Stimulated activated naive CD8-positive, alpha-beta T cell treated with anti-CD3 and anti-CD28 coated beads, Interleukin-15, amount 100 ng/mL, for 72 hours (primary cell): ENCODE results near the gene SECISBP2L.

Source experiments
- ATAC-seq: fragments of 150-1000 bp; cut with Tn5 transposase; 2 replicates; pipeline ENCODE4 v1.10.0; 2021; ENCODE audit warnings: mild to moderate bottlenecking, moderate library complexity
- DNase-seq, 2 donors: peaks; one replicate each; pipeline ENCODE4 v3.0.0; 2021 to 2022
- H3K27ac Mint-ChIP-seq, 2 donors: one replicate each; pipeline ENCODE4 v1.8.0; 2022; ENCODE audit warnings: mild to moderate bottlenecking in 2 of 2, mixed read lengths in 2 of 2, moderate library complexity in 2 of 2
- H3K27me3 Mint-ChIP-seq: one replicate; pipeline ENCODE4 v1.8.0; 2022; ENCODE audit warnings: mixed read lengths
- H3K4me1 Mint-ChIP-seq: one replicate; pipeline ENCODE4 v1.8.0; 2022; ENCODE audit warnings: mild to moderate bottlenecking, mixed read lengths
- H3K4me3 Mint-ChIP-seq, 2 donors: one replicate each; pipeline ENCODE4 v1.8.0; 2022; ENCODE audit warnings: mild to moderate bottlenecking in 2 of 2, mixed read lengths in 2 of 2, moderate library complexity in 1 of 2
- H3K9me3 Mint-ChIP-seq, 2 donors: one replicate each; pipeline ENCODE4 v1.8.0; 2022; ENCODE audit warnings: mixed read lengths in 2 of 2

The SECISBP2L gene

DNA sequence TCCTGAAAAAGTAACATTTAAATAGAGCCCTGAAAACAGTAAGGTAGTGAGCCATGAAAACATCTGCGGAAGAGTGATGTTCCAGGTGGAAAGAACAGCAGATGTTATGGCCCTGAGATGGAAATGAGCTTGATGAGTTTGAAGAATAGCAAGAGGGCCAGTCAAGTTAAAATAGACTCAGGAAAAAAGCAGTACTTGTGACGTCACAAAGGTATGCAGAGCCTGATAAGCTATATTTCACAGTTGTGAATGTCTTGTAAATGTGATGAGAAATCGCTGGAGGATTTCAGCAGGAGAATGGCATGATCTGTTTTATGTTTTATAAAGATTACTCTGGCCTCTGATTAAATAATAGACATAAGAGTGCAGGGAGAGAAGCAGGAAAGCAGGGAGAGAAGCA, 18.6 kb upstream of the SECISBP2L start:
- no peak for DNase-seq
- Mint-ChIP-seq H3K9me3 (peaks cover 0 to 4% of the 10 kb centered on the region in 2 donors), H3K27me3 (peaks cover 16% of the 10 kb centered on the region), H3K4me3 (no peak overlapping the region), H3K27ac (no peak overlapping the region), H3K4me1 (no peaks in the 10 kb centered on the region)
- no peak for ATAC-seq

DNA sequence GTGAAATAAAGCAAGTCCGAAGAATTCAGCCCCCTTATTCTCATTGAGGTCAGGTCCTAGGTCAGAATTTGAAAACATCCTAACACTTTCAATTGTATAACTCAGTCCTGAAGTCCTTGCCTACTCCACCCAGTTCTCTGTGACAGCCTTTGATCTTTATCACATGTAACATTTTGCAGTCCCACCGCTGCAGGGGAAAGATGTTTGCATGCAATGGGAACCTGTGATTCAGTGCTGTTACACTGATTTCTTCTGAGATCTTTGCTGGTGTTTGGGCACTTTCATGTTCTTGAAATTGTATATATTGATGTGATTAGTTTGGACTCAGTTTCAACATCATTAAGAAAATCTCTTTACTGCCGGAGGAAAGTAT, 18.0 kb upstream of the SECISBP2L start:
- H3K4me1 Mint-ChIP-seq: no peaks in the 10 kb centered on the region
- no peaks in the 10 kb centered on the region for H3K9me3 Mint-ChIP-seq
- no peak overlapping the region for H3K4me3 Mint-ChIP-seq
- H3K27ac Mint-ChIP-seq: no peak overlapping the region
- ATAC-seq (no peak), DNase-seq (no peak)
- peaks cover 10% of the 10 kb centered on the region for H3K27me3 Mint-ChIP-seq

DNA sequence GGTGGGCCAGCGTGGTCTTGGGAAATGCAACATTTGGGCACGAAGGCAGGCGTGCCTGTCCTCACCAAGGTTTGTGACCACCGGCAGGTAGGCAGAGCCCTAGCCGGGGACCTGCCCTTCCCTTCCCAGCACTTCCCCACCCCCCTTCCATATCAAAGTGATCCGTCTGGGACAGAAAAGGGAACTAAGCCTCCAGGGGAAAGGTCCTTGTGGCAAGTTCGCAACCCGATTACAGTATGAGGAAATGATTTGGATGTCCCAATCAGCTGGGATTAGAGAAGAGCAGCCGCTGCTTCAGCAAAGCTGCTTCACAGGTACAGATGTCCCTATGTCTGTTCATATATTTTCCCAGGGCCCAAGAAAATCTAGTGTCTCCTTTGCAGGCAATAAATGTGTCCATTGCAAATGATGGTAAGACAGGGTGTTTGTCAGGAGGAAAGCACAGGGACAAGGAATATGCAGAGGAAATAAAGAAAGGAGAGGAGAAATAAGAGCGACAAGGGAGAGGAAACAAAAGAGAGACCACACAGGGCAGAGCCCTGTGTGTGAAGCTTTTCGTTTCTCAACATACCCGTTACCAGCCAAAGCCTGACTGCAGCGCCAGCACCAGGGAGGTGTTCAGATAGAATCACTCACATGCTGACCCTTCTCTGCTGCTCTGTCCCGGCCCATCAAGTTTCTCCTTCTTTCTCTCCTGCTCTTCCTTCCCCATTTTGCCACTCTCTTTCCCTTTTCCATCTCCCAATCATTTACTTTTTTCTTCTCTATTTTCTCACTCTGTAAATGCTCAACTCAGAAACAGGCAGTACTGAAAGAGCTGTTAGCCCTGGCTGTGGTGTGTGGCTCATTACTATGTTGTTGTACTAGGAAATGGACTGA, 17.4 kb upstream of the SECISBP2L start:
- no peaks in the 10 kb centered on the region for H3K4me1 Mint-ChIP-seq
- no peak overlapping the region for H3K4me3 Mint-ChIP-seq
- H3K27ac Mint-ChIP-seq: no peak overlapping the region
- no peak for DNase-seq
- H3K27me3 Mint-ChIP-seq: peaks cover 9% of the 10 kb centered on the region
- no peak for ATAC-seq
- H3K9me3 Mint-ChIP-seq: no peaks in the 10 kb centered on the region

DNA sequence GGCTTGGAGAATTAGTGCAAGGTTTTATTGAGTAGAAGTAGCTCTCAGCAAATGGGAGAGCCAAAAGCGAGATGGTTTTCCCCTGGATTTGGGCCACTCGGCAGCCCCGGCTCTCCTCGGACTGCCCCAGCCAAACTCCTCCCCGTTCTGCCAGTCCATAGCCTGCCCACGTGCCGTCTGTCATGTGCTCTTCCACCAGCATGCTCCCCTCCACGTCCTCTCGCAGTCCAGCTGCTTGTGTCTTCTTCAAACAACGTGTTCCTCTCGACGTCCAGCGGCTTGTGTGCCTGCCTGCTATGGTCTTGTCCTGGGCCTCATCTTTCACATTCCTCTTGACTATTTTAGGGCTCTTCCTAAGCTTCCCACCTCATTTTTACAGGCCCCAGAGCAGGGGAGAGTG, 16.7 kb upstream of the SECISBP2L start:
- no peak overlapping the region for H3K4me3 Mint-ChIP-seq
- H3K4me1 Mint-ChIP-seq: no peaks in the 10 kb centered on the region
- ATAC-seq (no peak), DNase-seq (no peak)
- no peaks in the 10 kb centered on the region for H3K9me3 Mint-ChIP-seq
- H3K27me3 Mint-ChIP-seq: peaks cover 5% of the 10 kb centered on the region
- H3K27ac Mint-ChIP-seq: no peak overlapping the region

DNA sequence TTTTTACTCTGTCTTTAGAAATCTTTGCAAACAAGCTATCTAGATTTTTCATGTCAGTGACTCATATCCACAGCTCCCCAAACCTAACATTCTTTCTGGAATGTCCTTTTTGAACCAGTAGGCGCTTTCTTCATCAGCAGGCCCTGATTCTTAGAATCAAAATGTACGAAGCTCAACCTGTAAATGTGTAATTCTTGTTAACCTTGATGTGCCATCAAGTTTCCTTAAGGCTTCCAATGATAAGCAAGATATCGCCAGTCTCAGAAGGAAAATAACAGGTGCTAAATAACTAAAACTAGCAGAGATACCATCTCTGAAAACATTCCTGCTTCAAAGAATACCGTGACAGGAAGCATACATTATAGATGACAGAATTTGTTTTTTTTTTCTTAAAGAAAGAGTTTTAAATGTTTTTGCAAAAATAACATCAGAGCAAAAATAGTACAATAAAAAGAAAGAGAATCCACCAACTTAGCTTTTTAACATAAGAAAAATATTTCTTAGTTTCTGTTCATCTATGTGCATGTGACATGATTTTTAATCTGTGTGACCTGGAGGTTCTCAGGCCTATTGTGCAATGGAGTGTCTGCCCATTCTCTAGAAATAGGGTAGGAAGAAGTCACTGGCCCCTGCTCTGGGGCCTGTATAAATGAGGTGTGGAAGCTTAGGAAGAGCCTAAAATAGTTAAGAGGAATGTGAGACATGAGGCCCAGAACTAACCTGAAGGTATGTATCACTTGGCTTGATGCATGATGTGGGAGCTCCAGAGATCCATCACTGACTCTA, 14.7 kb upstream of the SECISBP2L start:
- Mint-ChIP-seq H3K4me3 (no peak overlapping the region), H3K27me3 (no peaks in the 10 kb centered on the region), H3K9me3 (no peaks in the 10 kb centered on the region), H3K27ac (no peak overlapping the region), H3K4me1 (no peaks in the 10 kb centered on the region)
- ATAC-seq (no peak), DNase-seq (no peak)

DNA sequence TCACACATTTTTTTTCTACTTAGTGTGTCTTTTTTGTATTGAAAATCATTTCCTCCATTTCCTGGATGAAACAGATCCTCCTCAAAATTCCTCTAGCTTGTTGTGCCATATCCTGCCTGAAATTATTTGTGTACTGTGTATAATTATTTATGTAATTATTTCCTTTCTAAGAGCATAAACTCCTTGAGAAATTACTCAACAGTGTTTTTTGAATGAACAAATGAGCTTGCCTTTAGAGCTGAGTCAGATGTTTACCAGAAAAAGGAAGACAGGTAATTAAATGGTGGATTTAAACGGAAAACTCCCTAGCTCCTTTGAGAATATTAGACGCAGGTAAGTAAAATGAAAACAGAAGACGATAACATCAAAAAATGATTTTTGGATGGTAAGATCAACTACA, 13.2 kb upstream of the SECISBP2L start:
- no peak overlapping the region for H3K4me3 Mint-ChIP-seq
- ATAC-seq: no peak
- no peaks in the 10 kb centered on the region for H3K9me3 Mint-ChIP-seq
- H3K27ac Mint-ChIP-seq: no peak overlapping the region
- no peaks in the 10 kb centered on the region for H3K4me1 Mint-ChIP-seq
- DNase-seq: no peak
- no peaks in the 10 kb centered on the region for H3K27me3 Mint-ChIP-seq

DNA sequence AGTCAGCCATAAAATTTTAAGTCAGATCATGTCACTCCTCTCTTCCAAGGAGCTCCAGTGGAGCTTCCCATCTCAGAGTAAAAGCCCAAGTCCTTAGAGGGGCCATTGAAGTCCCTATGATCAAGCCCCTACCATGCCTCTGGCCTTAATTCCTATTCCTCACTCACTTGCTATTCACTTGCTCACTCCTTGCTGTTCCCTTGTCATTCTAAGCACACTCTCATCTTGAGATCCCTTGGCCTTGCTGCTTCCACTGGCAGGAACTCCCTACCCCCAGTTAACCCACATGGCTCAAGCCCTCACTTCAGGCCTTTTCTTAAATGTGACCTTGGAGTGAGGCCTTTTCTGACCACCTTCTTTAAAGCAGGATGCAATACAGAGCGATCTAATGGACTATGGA, 12.3 kb upstream of the SECISBP2L start:
- H3K4me3 Mint-ChIP-seq: no peak overlapping the region
- no peaks in the 10 kb centered on the region for H3K4me1 Mint-ChIP-seq
- H3K27me3 Mint-ChIP-seq: no peaks in the 10 kb centered on the region
- ATAC-seq (no peak), DNase-seq (no peak)
- H3K27ac Mint-ChIP-seq: no peak overlapping the region
- H3K9me3 Mint-ChIP-seq: no peaks in the 10 kb centered on the region

DNA sequence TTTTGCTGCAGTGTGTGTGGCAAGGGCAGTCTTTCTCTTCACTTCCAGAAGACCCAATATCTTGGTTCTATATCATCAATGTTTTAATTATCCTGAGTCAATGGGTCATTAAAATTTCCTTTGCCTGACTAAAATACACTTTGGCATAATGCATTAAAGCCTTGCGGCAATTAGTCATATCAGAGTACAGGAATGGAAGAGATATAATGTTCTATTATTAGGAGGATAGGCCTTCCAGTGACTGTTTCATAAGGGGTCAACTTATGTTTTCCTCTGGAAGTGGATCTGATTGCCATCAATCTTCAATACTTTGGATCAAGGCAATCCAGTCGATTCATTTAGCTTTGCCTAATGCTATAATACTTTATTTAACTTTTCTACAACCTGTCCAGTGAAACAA, 9.4 kb upstream of the SECISBP2L start:
- Mint-ChIP-seq H3K4me3 (no peak overlapping the region), H3K27me3 (no peaks in the 10 kb centered on the region), H3K4me1 (no peaks in the 10 kb centered on the region), H3K27ac (no peak overlapping the region), H3K9me3 (peaks cover 0 to 3% of the 10 kb centered on the region in 2 donors)
- DNase-seq (no peak), ATAC-seq (no peak)

DNA sequence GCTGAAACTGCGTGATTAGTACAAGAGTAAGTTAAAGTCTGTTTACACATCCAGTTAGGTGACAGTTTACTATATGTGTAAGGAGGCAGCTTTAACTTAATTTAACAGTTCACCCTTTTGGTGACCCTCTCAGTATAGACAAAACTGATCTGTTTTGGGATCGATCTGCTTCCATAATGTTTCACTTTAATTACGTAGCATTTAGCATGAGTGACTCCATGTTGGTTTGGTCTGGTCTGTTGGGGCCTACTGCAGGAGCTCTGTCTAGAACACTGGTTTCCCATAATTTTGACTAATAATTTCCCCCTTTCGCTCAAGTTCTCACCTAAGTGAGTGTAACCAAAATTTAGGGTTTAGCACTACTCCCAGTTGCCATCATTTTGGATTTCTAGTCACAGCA, 6.4 kb upstream of the SECISBP2L start:
- ATAC-seq: no peak

DNA sequence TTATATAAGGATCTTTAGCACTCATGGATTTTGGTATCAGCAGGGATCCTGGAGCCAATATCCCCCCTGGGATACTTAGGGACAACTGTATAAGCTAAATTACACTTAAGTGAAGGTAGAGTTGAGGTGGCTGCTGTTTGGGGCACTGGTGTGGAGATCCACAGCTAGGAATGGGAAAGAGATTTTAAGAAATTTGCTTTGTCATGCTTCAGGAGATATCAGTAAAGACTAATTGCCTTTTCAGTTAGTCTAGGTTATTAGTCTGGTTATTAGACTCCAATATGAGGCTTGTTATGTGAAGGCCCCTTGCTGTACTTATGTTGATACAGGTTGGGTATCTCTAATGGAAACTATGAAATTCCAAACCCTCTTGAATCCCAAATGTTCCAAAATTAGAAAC, 1.2 kb upstream of the SECISBP2L start:
- H3K9me3 Mint-ChIP-seq: peaks cover 0 to 7% of the 10 kb centered on the region in 2 donors
- H3K4me1 Mint-ChIP-seq: peaks cover 14% of the 10 kb centered on the region
- ATAC-seq: no peak
- no peak overlapping the region for H3K27ac Mint-ChIP-seq
- H3K27me3 Mint-ChIP-seq: no peaks in the 10 kb centered on the region
- H3K4me3 Mint-ChIP-seq: no peak overlapping the region
- no peak for DNase-seq

More for the DNA sequence above, 6.4 kb upstream of the SECISBP2L start:
- Mint-ChIP-seq H3K27me3 (no peaks in the 10 kb centered on the region), H3K27ac (no peak overlapping the region), H3K4me1 (no peaks in the 10 kb centered on the region), H3K4me3 (no peak overlapping the region), H3K9me3 (peaks cover 0 to 3% of the 10 kb centered on the region in 2 donors)
- DNase-seq: no peak

DNA sequence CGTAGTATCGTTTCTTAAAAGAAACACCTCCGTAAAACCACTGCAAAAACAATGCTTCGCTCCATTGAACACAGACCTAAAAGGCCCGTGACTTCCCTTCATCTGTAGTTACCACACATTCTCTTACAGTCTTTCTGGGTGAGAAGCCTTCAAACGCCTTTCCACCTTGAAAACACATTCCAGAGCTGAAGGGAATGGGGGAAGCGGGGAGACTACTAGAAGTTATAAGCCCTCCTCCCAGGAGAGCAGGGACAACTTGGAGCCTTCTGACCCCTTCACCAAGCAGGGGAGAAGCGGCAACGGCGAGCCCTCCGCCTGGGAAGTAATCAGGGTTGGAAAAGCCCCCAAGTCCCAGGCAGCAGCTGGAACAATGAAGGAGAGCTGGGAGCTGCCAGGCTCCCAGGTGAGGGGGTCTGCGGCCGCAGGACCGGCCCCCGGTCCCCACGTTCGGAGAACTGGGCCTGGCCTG, 461 bp downstream of the SECISBP2L start:
- H3K27me3 Mint-ChIP-seq: no peaks in the 10 kb centered on the region
- peak overlapping the region; percentile 98 to 99 for H3K4me3 Mint-ChIP-seq
- ATAC-seq: peak; percentile 19
- peaks cover 0 to 4% of the 10 kb centered on the region in 2 donors for H3K9me3 Mint-ChIP-seq
- H3K4me1 Mint-ChIP-seq: peaks cover 28% of the 10 kb centered on the region
- DNase-seq: no peak
- H3K27ac Mint-ChIP-seq: peak overlapping the region; percentile 88 to 97

DNA sequence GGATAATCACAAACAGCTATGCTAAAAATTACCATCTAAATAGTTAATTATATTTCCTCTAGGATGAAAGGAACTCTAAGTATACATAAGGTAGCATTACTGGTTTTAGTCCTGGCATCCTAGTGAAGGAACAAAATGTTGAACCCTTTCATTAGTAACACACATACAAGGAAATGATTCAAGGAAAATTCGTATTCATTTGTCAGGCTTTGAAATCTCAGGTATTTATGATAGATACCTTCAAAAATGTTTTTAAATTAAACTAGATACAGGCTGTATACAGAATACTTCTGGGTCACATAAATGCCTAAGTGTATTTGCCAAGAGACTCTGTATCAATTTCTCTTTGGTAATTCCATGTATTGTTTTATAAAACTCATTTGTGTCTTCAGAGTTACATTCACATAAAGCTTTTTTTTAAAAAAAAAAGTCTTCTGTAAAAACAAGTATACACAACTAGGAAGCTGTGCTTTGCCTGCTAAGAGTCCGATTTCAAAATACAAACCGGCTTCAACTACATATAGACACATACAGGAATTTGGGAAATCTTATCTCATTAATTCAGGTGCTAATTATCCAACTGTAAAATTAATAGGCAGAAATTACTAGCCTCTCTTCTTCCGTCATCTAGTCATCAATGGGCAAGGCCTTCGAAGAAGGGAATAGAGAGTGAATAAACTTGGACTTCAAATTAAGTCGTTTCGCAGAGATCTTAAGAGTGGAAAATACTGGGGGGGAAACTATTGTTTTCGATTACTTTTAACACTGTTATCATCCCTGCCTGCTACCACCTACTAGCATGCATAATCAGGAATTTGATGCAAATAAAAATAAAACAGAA, 1.3 kb downstream of the SECISBP2L start:
- DNase-seq: no peak
- H3K27me3 Mint-ChIP-seq: no peaks in the 10 kb centered on the region
- H3K4me1 Mint-ChIP-seq: peaks cover 31% of the 10 kb centered on the region
- H3K27ac Mint-ChIP-seq: peak overlapping the region; percentile 88 to 97
- H3K4me3 Mint-ChIP-seq: peak overlapping the region; percentile 98 to 99
- ATAC-seq: no peak
- peaks cover 0 to 4% of the 10 kb centered on the region in 2 donors for H3K9me3 Mint-ChIP-seq

DNA sequence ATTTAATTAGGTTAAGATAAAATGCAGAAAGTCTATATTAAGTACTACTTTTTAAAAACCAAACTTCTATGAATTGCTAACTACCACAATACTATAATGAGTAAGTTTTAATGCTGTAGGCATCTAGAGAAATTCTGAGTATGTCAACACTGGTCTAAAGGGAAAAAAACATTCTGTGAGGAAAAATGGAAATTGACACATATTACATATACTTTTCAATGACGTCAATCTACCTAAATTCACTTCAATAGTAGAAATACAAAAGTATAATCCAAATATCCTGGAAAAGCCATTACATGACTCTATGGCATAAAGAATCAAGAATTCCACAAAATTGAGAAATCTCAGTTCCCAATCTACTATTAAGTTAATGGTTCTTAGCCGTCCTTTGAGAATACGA, 2.2 kb downstream of the SECISBP2L start:
- Mint-ChIP-seq H3K27ac (no peak overlapping the region), H3K9me3 (peaks cover 0 to 4% of the 10 kb centered on the region in 2 donors), H3K4me3 (peak overlapping the region in 1 of 2 donors; percentile 30), H3K27me3 (no peaks in the 10 kb centered on the region), H3K4me1 (peaks cover 35% of the 10 kb centered on the region)
- ATAC-seq (no peak), DNase-seq (no peak)

DNA sequence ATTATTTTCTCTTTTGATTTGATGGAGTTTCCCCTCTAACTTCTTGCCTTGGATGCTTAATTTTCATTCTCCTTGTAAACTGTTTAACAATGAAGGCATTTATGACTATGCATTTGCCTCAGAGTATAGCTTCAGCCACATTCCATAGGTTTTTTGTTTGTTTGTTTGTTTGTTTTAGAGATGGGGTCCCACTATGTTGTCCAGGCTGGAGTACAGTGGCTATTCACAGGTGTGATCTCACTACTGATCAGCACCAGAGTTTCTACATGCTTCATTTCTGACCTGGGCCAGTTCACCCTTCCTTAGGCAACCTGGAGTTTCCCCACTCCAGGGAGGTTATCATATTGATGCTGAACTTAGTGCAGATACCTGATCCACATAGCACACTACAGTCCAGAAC, 4.1 kb downstream of the SECISBP2L start:
- H3K4me3 Mint-ChIP-seq: no peak overlapping the region
- H3K27ac Mint-ChIP-seq: no peak overlapping the region
- ATAC-seq: no peak

DNA sequence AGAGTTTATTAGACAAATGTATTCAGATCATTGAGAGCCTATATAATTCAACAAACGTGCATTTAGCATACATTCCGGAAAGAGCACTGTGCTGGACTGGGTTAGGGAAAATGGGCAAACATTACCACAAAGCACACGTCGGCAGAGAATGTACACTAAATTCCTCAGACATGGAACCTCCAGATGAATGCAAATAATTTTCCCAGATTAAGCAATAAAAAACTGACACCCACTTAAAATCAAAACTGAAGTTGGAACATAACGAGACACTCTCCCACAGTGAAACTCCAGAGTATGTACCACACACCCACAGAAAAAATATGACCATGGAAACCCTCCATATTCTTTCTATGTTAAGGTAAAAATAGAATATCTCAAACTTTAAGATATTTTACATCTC, 4.8 kb downstream of the SECISBP2L start:
- Mint-ChIP-seq H3K4me3 (no peak overlapping the region), H3K27ac (no peak overlapping the region), H3K4me1 (peaks cover 31% of the 10 kb centered on the region), H3K27me3 (no peaks in the 10 kb centered on the region), H3K9me3 (peaks cover 0 to under 1% of the 10 kb centered on the region in 2 donors)
- ATAC-seq (no peak), DNase-seq (no peak)

More for the DNA sequence above, 4.1 kb downstream of the SECISBP2L start:
- Mint-ChIP-seq H3K9me3 (peaks cover 0 to 4% of the 10 kb centered on the region in 2 donors), H3K4me1 (peaks cover 35% of the 10 kb centered on the region), H3K27me3 (no peaks in the 10 kb centered on the region)
- no peak for DNase-seq
